GM13977 (cell line): ENCODE data around the gene TNFRSF6B.

Source experiments
- DNase-seq: peaks from one replicate; pipeline ENCODE4 v3.0.0; 2012; ENCODE audit warnings: low spot score
- CTCF ChIP-seq: IDR thresholded peaks from 2 replicates; pipeline ENCODE4 v1.5.1; 2012; ENCODE audit warnings: mild to moderate bottlenecking, control low read depth; ENCODE audit not compliant: insufficient read depth; ENCODE audit errors: extremely low read depth, missing control alignments
- in situ Hi-C: fragments of 300-500 bp; cut with MboI; formaldehyde crosslinking; loops from one replicate; pipeline ENCODE4 v1.12.0; 2022; ENCODE audit warnings: low sequenced_read_pairs, low pct_unique_long_range_greater_than_20kb, mixed read lengths, inconsistent platforms; ENCODE audit not compliant: unreplicated experiment

The TNFRSF6B gene

GRCh38 chr20:63704749-63705117 lies 8.3 kb downstream of the TNFRSF6B start:
- no peak for DNase-seq
- in situ Hi-C loops, result loop anchor here (5.0 kb wide), 1 partner anchor 153 kb away; no protein-coding TSS in a partner anchor
- TF ChIP-seq CTCF, result no peak

GRCh38 chr20:63705232-63706026 lies 9.0 kb downstream of the TNFRSF6B start:
- in situ Hi-C loops, result loop anchor here (5.0 kb wide), 1 partner anchor 152 kb away; no protein-coding TSS in a partner anchor
- peak; percentile 4 for DNase-seq
- TF ChIP-seq CTCF, result no peak

GRCh38 chr20:63706027-63706695 lies 9.7 kb downstream of the TNFRSF6B start:
- TF ChIP-seq CTCF, result no peak
- peak; percentile 7 for DNase-seq
- in situ Hi-C loops, result loop anchor here (5.0 kb wide), 1 partner anchor 151 kb away; no protein-coding TSS in a partner anchor

- in situ Hi-C loops, result loop anchor here (5.0 kb wide), 1 partner anchor 150 kb away; no protein-coding TSS in a partner anchor
- peak; percentile 90 for TF ChIP-seq CTCF
- peak; percentile 76 for DNase-seq
These were observed 10.6 kb downstream of the TNFRSF6B start for GRCh38 chr20:63706852-63707557.

- in situ Hi-C loops, result loop anchor here (5.0 kb wide), 1 partner anchor 150 kb away; no protein-coding TSS in a partner anchor
- DNase-seq, result peak; percentile 95
- TF ChIP-seq CTCF, result peak; percentile 17
These were observed 11.3 kb downstream of the TNFRSF6B start, which contains the start of the genes ARFRP1 and ZGPAT for GRCh38 chr20:63707558-63708300. TSS of gene ARFRP1 (minus strand) at chr20:63707976. CDS start at chr20:63707091, 885 bp downstream. TSS of gene ZGPAT (plus strand) at chr20:63708039. CDS start at chr20:63708581, 542 bp downstream.
